ENCODE data around the gene AGAP1. TPM values are rescaled to one million over a fixed set of nuclear protein-coding genes. Genes with fewer than 3 reads are reported as not detected.

AGAP1 gene
- total RNA-seq, 4 donors from 2014 or later = 33.7 to 39.9 (median 35.6) TPM

GRCh38 chr2:235935773-235936172 lies 441.9 kb downstream of the AGAP1 start:
- Histone ChIP-seq H3K4me3 (no peak overlapping the region), H3K27ac (no peak overlapping the region), H3K27me3 (no peaks in the 10 kb centered on the region), H3K4me1 (no peaks in the 10 kb centered on the region), H3K9me3 (peaks cover 0 to 8% (median 0%) of the 10 kb centered on the region in 4 donors), H3K36me3 (peaks cover 0 to 88% (median 5%) of the 10 kb centered on the region in 3 donors)
- 90 to 92% methylated on average over 13 of the region's 13 CpGs for WGBS, 2 donors
- DNase-seq (ENCODE audit: low spot score in 2 of 2) = no peak
- TF ChIP-seq EP300 (IDR thresholded peaks at IDR 0.05) (no peak), CTCF (IDR thresholded peaks at IDR 0.05) (no peak), POLR2A (IDR thresholded peaks at IDR 0.05) (no peak)

GRCh38 chr2:235936493-235936892 lies 442.6 kb downstream of the AGAP1 start:
- DNase-seq (ENCODE audit: low spot score in 2 of 2) = no peak
- Histone ChIP-seq H3K36me3 (peaks cover 0 to 85% (median under 1%) of the 10 kb centered on the region in 3 donors), H3K27ac (no peak overlapping the region), H3K27me3 (no peaks in the 10 kb centered on the region), H3K9me3 (peaks cover 0 to 8% (median 0%) of the 10 kb centered on the region in 4 donors), H3K4me3 (no peak overlapping the region), H3K4me1 (no peaks in the 10 kb centered on the region)
- TF ChIP-seq POLR2A (IDR thresholded peaks at IDR 0.05) = no peak
- TF ChIP-seq EP300 (IDR thresholded peaks at IDR 0.05) = no peak
- TF ChIP-seq CTCF (IDR thresholded peaks at IDR 0.05) = peak in 1 of 5 experiments; percentile 7
- WGBS, 2 donors = 75 to 83% methylated on average over 8 of the region's 8 CpGs

GRCh38 chr2:235937087-235937486 lies 443.2 kb downstream of the AGAP1 start:
- H3K4me3 ChIP-seq = no peak overlapping the region
- H3K36me3 ChIP-seq = peaks cover 0 to 85% (median 0%) of the 10 kb centered on the region in 3 donors
- DNase-seq (ENCODE audit: low spot score in 2 of 2) = no peak
- H3K27me3 ChIP-seq = no peaks in the 10 kb centered on the region
- no peaks in the 10 kb centered on the region for H3K4me1 ChIP-seq
- 65 to 72% methylated on average over 10 of the region's 10 CpGs for WGBS, 2 donors
- H3K9me3 ChIP-seq = peaks cover 0 to 8% (median 0%) of the 10 kb centered on the region in 4 donors
- no peak overlapping the region for H3K27ac ChIP-seq
- TF ChIP-seq EP300 (IDR thresholded peaks at IDR 0.05) = no peak
- no peak for TF ChIP-seq POLR2A (IDR thresholded peaks at IDR 0.05)
- TF ChIP-seq CTCF (IDR thresholded peaks at IDR 0.05) = no peak

GRCh38 chr2:235937526-235937925 lies 443.7 kb downstream of the AGAP1 start:
- H3K4me3 ChIP-seq = no peak overlapping the region
- TF ChIP-seq EP300 (IDR thresholded peaks at IDR 0.05) (no peak), CTCF (IDR thresholded peaks at IDR 0.05) (no peak), POLR2A (IDR thresholded peaks at IDR 0.05) (no peak)
- no peaks in the 10 kb centered on the region for H3K27me3 ChIP-seq
- 87 to 88% methylated on average over 12 of the region's 12 CpGs for WGBS, 2 donors
- H3K9me3 ChIP-seq = peaks cover 0 to 8% (median 0%) of the 10 kb centered on the region in 4 donors
- no peaks in the 10 kb centered on the region for H3K4me1 ChIP-seq
- no peak for DNase-seq (ENCODE audit: low spot score in 2 of 2)
- H3K27ac ChIP-seq = no peak overlapping the region
- H3K36me3 ChIP-seq = peaks cover 0 to 81% (median 0%) of the 10 kb centered on the region in 3 donors

GRCh38 chr2:235937936-235938335 lies 444.1 kb downstream of the AGAP1 start:
- Histone ChIP-seq H3K27me3 (no peaks in the 10 kb centered on the region), H3K9me3 (peaks cover 0 to 8% (median 0%) of the 10 kb centered on the region in 4 donors), H3K4me1 (no peaks in the 10 kb centered on the region), H3K4me3 (no peak overlapping the region), H3K27ac (no peak overlapping the region), H3K36me3 (peaks cover 0 to 77% (median 0%) of the 10 kb centered on the region in 3 donors)
- DNase-seq (ENCODE audit: low spot score in 2 of 2) = no peak
- TF ChIP-seq CTCF (IDR thresholded peaks at IDR 0.05) (no peak), POLR2A (IDR thresholded peaks at IDR 0.05) (no peak), EP300 (IDR thresholded peaks at IDR 0.05) (no peak)
- WGBS, 2 donors = 78 to 91% methylated on average over 6 to 12 of the region's 12 CpGs
